Mesendoderm (in vitro differentiated cells): ENCODE measurements around the gene ZNF689. TPM values are rescaled to one million over a fixed set of nuclear protein-coding genes. Genes with fewer than 3 reads are reported as not detected.

Experiments used
- DNase-seq: peaks from one replicate; pipeline ENCODE4 v3.0.0; 2013
- H2AK5ac ChIP-seq: 2 replicates; pipeline ENCODE4 v1.6.1; 2013; ENCODE audit warnings: low read length, inconsistent platforms
- H2BK120ac ChIP-seq: 2 replicates; pipeline ENCODE4 v1.6.1; 2013; ENCODE audit warnings: low read depth, mild to moderate bottlenecking, low read length, moderate library complexity, mixed read lengths
- H2BK15ac ChIP-seq: replicated peaks from 2 replicates; pipeline ENCODE4 v1.6.1; 2013; ENCODE audit warnings: low read depth, mild to moderate bottlenecking, moderate library complexity
- H2BK5ac ChIP-seq: 2 replicates; pipeline ENCODE4 v1.6.1; 2013; ENCODE audit warnings: low read length, inconsistent platforms
- H3K18ac ChIP-seq: 2 replicates; pipeline ENCODE4 v1.6.1; 2013; ENCODE audit warnings: mild to moderate bottlenecking, low read length, mixed read lengths
- H3K23ac ChIP-seq: one replicate; pipeline ENCODE4 v1.6.1; 2013; ENCODE audit warnings: low read length
- H3K27ac ChIP-seq: 2 replicates; pipeline ENCODE4 v1.5.1; 2013; ENCODE audit warnings: low read depth, mild to moderate bottlenecking, inconsistent platforms, low read length, moderate library complexity
- H3K27me3 ChIP-seq: 2 replicates; pipeline ENCODE4 v1.6.1; 2013; ENCODE audit warnings: low read length, control low read depth, mild to moderate bottlenecking, inconsistent platforms; ENCODE audit not compliant: insufficient read depth, poor library complexity
- H3K36me3 ChIP-seq: 2 replicates; pipeline ENCODE4 v1.6.1; 2013; ENCODE audit warnings: low read length, inconsistent platforms; ENCODE audit not compliant: control insufficient read depth, insufficient read depth
- H3K4ac ChIP-seq: one replicate; pipeline ENCODE4 v1.6.1; 2013; ENCODE audit warnings: low read depth, mild to moderate bottlenecking, low read length, moderate library complexity
- H3K4me1 ChIP-seq: 2 replicates; pipeline ENCODE4 v1.6.1; 2013; ENCODE audit warnings: low read depth, low read length, inconsistent platforms; ENCODE audit not compliant: control insufficient read depth
- H3K4me2 ChIP-seq: 2 replicates; pipeline ENCODE4 v1.6.1; 2013; ENCODE audit warnings: low read length
- H3K4me3 ChIP-seq: 2 replicates; pipeline ENCODE4 v1.5.1; 2013; ENCODE audit warnings: mild to moderate bottlenecking, low read length
- H3K56ac ChIP-seq: one replicate; pipeline ENCODE4 v1.6.1; 2013; ENCODE audit warnings: low read length
- H3K79me1 ChIP-seq: 2 replicates; pipeline ENCODE4 v1.6.1; 2013; ENCODE audit warnings: low read length, inconsistent platforms
- H3K79me2 ChIP-seq: 2 replicates; pipeline ENCODE4 v1.6.1; 2013; ENCODE audit warnings: mild to moderate bottlenecking, low read length; ENCODE audit not compliant: control insufficient read depth, insufficient read depth
- H3K9ac ChIP-seq: 2 replicates; pipeline ENCODE4 v1.6.1; 2013; ENCODE audit warnings: low read length, inconsistent platforms
- H4K5ac ChIP-seq: one replicate; pipeline ENCODE4 v1.6.1; 2013; ENCODE audit warnings: low read length
- H4K8ac ChIP-seq: one replicate; pipeline ENCODE4 v1.6.1; 2013; ENCODE audit warnings: low read depth, mild to moderate bottlenecking, control low read depth, low read length, moderate library complexity
- WGBS: extraction: QIAGEN DNeasy Blood & Tissue Kit; methylation state at CpG from one replicate; pipeline ENCODE4 v1.1.7; 2013; ENCODE audit warnings: low lambda C conversion rate, missing lambda C conversion rate; ENCODE audit not compliant: insufficient coverage; ENCODE audit errors: extremely low coverage; 5-methylcytosine and 5-hydroxymethylcytosine counted together
- small RNA-seq: library from polyadenylated mRNA; stranded (forward); fragments of <200 nt; extraction: miRNeasy Mini kit (QIAGEN cat#:217004); gene quantifications from one replicate; pipeline ENCODE3, GENCODE V24; 2013; ENCODE audit not compliant: insufficient read depth

Gene ZNF689

GRCh38 chr16:30553393-30553899 is 56.7 kb downstream of the ZNF689 start:
- H3K79me2 ChIP-seq = no peaks in the 10 kb centered on the region
- H3K4ac ChIP-seq = no peak overlapping the region
- no peak overlapping the region for H2BK15ac ChIP-seq
- no peak overlapping the region for H4K5ac ChIP-seq
- H2BK5ac ChIP-seq = no peak overlapping the region
- WGBS = no CpG with 5 or more reads among the region's 2 CpGs
- H3K56ac ChIP-seq = no peak overlapping the region
- no peak overlapping the region for H3K4me2 ChIP-seq
- H3K18ac ChIP-seq = no peak overlapping the region
- no peak overlapping the region for H3K4me3 ChIP-seq
- no peaks in the 10 kb centered on the region for H3K27me3 ChIP-seq
- no peak overlapping the region for H3K23ac ChIP-seq
- H3K4me1 ChIP-seq = peaks cover 8% of the 10 kb centered on the region
- peaks cover 5% of the 10 kb centered on the region for H3K79me1 ChIP-seq
- no peak overlapping the region for H3K27ac ChIP-seq
- no peak overlapping the region for H2BK120ac ChIP-seq
- no peak for DNase-seq
- H3K9ac ChIP-seq = no peak overlapping the region
- H3K36me3 ChIP-seq = no peaks in the 10 kb centered on the region
- H4K8ac ChIP-seq = no peak overlapping the region
- no peak overlapping the region for H2AK5ac ChIP-seq

GRCh38 chr16:30552956-30553355 is 57.2 kb downstream of the ZNF689 start:
- peaks cover 5% of the 10 kb centered on the region for H3K79me1 ChIP-seq

More at GRCh38 chr16:30552956-30553355, 57.2 kb downstream of the ZNF689 start:
- Histone ChIP-seq H3K79me2 (no peaks in the 10 kb centered on the region), H2BK120ac (no peak overlapping the region), H3K4me2 (no peak overlapping the region), H2BK5ac (no peak overlapping the region), H4K5ac (no peak overlapping the region), H3K27ac (no peak overlapping the region), H3K23ac (no peak overlapping the region), H3K36me3 (no peaks in the 10 kb centered on the region), H3K4me3 (no peak overlapping the region), H2BK15ac (no peak overlapping the region), H2AK5ac (no peak overlapping the region), H3K56ac (no peak overlapping the region), H3K4ac (no peak overlapping the region), H3K4me1 (peaks cover 9% of the 10 kb centered on the region), H3K9ac (no peak overlapping the region), H3K27me3 (no peaks in the 10 kb centered on the region), H3K18ac (no peak overlapping the region), H4K8ac (no peak overlapping the region)
- no peak for DNase-seq
- no CpG with 5 or more reads among the region's 4 CpGs for WGBS

Small RNA genes lying within 50 kb of the gene (small RNA-seq; reads per million reads assigned to genes)
- gene AC093249.1 = not detected
- not detected for gene AC093249.4
